22Rv1 (cell line): ENCODE measurements around the gene MAML3.

ENCODE experiments used
- ZFX ChIP-seq: fragments of 450-650 bp; IDR thresholded peaks from 2 replicates; pipeline ENCODE4 v1.6.1; 2017; ENCODE audit warnings: antibody characterized with exemption, borderline replicate concordance
- TF ChIP-seq, protein P1 (sequence below): fragments of 450-650 bp; IDR thresholded peaks from 2 replicates; pipeline ENCODE4 v1.5.1; 2017; ENCODE audit warnings: mild to moderate bottlenecking

DNA sequence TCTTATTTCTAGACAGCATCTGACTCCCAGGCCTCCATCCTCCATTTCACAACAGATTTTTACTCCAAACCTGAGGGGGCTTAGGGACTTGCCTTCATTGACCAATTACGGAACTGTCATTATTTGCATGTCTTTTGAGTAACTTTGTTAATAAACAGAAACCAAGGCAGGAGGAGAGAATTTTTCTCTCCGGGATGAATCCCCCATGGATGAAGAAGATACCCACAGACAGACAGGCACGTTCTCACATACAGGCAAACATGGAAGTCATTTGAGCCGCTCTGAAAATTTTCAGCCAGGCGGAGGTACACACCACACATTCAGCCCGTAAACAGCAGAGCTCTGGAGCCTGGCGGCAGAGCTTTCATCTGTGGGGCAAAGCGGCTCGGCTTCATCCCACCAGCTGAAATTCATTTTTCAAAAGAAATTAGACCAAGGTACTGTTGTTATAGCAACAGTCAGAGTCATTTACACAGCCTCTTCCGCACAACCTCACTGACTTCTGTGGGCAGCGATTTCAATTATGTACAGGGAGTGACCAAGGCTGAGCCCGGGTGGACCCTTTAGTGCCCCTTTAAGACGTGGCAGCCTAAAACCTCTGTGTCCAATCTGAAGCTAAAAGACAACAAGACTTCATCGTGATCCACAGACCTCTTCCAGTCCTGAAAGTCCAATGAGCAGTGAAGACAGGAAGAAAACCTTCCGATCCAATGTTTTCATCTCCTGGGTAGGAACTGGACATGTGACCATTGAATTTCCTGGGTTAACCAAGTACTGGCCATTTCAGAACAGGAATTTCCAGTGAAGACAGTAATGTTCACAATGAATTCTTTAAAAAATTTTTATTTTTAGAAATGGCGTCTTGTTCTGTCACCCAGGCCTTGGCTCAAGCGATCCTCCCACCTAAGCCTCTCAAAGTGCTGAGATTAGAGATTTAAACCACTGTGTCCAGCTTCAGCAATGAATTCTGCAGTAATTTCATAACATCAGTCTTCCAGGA, 251.4 kb downstream of the MAML3 start:
- TF ChIP-seq, protein P1, sequence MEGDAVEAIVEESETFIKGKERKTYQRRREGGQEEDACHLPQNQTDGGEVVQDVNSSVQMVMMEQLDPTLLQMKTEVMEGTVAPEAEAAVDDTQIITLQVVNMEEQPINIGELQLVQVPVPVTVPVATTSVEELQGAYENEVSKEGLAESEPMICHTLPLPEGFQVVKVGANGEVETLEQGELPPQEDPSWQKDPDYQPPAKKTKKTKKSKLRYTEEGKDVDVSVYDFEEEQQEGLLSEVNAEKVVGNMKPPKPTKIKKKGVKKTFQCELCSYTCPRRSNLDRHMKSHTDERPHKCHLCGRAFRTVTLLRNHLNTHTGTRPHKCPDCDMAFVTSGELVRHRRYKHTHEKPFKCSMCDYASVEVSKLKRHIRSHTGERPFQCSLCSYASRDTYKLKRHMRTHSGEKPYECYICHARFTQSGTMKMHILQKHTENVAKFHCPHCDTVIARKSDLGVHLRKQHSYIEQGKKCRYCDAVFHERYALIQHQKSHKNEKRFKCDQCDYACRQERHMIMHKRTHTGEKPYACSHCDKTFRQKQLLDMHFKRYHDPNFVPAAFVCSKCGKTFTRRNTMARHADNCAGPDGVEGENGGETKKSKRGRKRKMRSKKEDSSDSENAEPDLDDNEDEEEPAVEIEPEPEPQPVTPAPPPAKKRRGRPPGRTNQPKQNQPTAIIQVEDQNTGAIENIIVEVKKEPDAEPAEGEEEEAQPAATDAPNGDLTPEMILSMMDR, result no peak
- TF ChIP-seq ZFX, result no peak
